Ishikawa (cell line): ENCODE data around the gene GARNL3.

Experiments used
- CEBPB ChIP-seq: IDR thresholded peaks from 2 replicates; pipeline ENCODE4 v1.6.1; 2012
- CREB1 ChIP-seq: IDR thresholded peaks from 2 replicates; pipeline ENCODE4 v1.6.1; 2012; ENCODE audit warnings: low read depth
- EGR1 ChIP-seq: IDR thresholded peaks from 2 replicates; pipeline ENCODE4 v1.6.1; 2012
- EP300 ChIP-seq: IDR thresholded peaks from 2 replicates; pipeline ENCODE4 v1.6.1; 2012; ENCODE audit warnings: borderline replicate concordance
- FOXM1 ChIP-seq: IDR thresholded peaks from 2 replicates; pipeline ENCODE4 v1.6.1; 2012; ENCODE audit warnings: low read depth, borderline replicate concordance
- NFIC ChIP-seq: IDR thresholded peaks from 2 replicates; pipeline ENCODE4 v1.6.1; 2012
- RAD21 ChIP-seq: IDR thresholded peaks from 2 replicates; pipeline ENCODE4 v1.6.1; 2012; ENCODE audit warnings: low read depth
- TAF1 ChIP-seq: IDR thresholded peaks from 2 replicates; pipeline ENCODE4 v1.6.1; 2012; ENCODE audit warnings: low read depth, mild to moderate bottlenecking
- TCF12 ChIP-seq: IDR thresholded peaks from 2 replicates; pipeline ENCODE4 v1.6.1; 2012; ENCODE audit warnings: low read depth
- TEAD4 ChIP-seq: IDR thresholded peaks from 2 replicates; pipeline ENCODE4 v1.6.1; 2012
- YY1 ChIP-seq: IDR thresholded peaks from 2 replicates; pipeline ENCODE4 v1.6.1; 2012; ENCODE audit warnings: low read depth
- ZBTB7A ChIP-seq: IDR thresholded peaks from 2 replicates; pipeline ENCODE4 v1.6.1; 2012; ENCODE audit warnings: low read depth
- TF ChIP-seq, protein P1 (sequence below): IDR thresholded peaks from 2 replicates; pipeline ENCODE4 v1.6.1; 2012; ENCODE audit warnings: low read depth, mild to moderate bottlenecking
- TF ChIP-seq, protein P2 (sequence below): IDR thresholded peaks from 2 replicates; pipeline ENCODE4 v1.6.1; 2012
- TF ChIP-seq, protein P3 (sequence below): IDR thresholded peaks from 2 replicates; pipeline ENCODE4 v1.6.1; 2012

GARNL3 gene

DNA sequence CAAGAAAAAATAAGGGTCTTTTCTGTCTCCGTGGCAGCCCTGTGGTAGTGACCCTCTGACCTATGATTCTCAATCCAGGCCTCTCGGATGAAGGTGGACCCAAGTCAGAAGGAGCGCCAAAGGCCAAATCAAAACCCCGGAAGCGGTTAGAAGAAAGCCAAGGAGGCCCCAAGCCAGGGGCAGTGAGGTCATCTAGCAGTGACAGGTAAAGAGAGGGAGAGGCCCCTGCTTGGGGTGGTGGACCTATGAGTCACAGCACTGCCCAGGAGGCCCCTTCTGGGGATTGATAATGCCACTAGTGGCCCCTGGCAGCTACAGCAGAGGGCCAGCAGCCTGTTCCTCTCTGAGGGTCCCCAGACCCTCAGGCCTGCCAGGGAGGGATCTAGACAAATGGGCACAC lies 126.0 kb downstream of the GARNL3 start:
- no peak for TF ChIP-seq ZBTB7A
- TF ChIP-seq TEAD4: no peak

DNA sequence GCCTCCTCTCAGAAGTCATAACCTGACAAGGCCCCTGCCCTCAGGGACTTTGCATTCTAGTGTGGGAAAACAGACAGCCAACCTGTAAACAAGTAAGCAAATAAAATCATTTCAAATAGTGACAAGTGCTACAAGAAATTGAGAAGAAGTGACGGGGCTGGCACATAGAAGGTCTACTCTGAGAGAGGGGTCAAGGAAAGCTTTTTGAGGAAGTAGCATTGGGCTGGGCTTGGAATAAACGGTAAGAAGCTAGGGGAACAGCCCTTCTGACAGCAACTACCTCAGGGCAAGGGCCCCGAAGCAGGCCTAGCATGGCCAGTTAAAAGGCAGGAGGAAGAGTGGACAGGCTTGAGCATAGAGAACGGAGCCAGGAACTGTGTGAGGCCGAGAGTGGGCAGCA lies 127.6 kb downstream of the GARNL3 start:
- TF ChIP-seq FOXM1 (no peak), YY1 (no peak), CEBPB (no peak), CREB1 (no peak), EP300 (no peak), TAF1 (no peak), EGR1 (no peak), NFIC (no peak), TEAD4 (no peak), RAD21 (no peak), ZBTB7A (no peak), TCF12 (no peak)
- TF ChIP-seq, protein P1, sequence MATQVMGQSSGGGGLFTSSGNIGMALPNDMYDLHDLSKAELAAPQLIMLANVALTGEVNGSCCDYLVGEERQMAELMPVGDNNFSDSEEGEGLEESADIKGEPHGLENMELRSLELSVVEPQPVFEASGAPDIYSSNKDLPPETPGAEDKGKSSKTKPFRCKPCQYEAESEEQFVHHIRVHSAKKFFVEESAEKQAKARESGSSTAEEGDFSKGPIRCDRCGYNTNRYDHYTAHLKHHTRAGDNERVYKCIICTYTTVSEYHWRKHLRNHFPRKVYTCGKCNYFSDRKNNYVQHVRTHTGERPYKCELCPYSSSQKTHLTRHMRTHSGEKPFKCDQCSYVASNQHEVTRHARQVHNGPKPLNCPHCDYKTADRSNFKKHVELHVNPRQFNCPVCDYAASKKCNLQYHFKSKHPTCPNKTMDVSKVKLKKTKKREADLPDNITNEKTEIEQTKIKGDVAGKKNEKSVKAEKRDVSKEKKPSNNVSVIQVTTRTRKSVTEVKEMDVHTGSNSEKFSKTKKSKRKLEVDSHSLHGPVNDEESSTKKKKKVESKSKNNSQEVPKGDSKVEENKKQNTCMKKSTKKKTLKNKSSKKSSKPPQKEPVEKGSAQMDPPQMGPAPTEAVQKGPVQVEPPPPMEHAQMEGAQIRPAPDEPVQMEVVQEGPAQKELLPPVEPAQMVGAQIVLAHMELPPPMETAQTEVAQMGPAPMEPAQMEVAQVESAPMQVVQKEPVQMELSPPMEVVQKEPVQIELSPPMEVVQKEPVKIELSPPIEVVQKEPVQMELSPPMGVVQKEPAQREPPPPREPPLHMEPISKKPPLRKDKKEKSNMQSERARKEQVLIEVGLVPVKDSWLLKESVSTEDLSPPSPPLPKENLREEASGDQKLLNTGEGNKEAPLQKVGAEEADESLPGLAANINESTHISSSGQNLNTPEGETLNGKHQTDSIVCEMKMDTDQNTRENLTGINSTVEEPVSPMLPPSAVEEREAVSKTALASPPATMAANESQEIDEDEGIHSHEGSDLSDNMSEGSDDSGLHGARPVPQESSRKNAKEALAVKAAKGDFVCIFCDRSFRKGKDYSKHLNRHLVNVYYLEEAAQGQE: no peak
- TF ChIP-seq, protein P2, sequence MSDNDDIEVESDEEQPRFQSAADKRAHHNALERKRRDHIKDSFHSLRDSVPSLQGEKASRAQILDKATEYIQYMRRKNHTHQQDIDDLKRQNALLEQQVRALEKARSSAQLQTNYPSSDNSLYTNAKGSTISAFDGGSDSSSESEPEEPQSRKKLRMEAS: no peak
- TF ChIP-seq, protein P3, sequence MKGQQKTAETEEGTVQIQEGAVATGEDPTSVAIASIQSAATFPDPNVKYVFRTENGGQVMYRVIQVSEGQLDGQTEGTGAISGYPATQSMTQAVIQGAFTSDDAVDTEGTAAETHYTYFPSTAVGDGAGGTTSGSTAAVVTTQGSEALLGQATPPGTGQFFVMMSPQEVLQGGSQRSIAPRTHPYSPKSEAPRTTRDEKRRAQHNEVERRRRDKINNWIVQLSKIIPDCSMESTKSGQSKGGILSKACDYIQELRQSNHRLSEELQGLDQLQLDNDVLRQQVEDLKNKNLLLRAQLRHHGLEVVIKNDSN: no peak

DNA sequence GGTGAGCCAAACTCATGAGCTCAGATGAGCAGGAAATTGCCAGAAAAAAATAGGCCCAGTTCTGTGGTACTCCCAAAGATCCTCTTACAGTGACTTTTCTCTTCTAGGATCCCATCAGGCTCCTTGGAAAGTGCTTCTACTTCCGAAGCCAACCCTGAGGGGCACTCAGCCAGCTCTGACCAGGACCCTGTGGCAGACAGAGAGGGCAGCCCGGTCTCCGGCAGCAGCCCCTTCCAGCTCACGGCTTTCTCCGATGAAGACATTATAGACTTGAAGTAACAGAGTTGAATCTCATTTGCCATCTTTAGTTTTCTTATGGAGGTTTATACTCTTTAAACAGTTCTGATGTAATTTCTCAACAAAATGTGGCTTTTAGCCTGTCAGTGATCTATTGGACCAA lies 128.4 kb downstream of the GARNL3 start:
- TF ChIP-seq, protein P3: no peak
- no peak for TF ChIP-seq NFIC

DNA sequence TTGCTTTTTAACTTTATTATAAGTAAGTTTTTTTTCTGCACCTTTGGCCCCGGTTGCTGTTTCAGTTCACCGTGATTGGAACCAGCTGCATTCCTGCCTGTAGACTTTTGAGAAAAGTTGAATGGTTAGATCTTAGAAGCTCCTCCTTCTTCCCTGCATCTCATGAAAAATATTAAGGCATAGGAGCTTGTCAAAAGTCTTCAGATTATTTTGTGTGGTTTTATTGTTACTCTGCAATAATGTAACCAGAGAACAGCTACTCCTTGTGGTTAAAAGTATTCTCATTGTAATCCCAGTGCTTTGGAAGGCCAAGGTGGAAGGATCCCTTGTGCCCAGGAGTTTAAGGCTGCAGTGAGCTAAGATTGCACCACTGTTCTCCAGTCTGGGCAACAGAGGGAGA lies 129.1 kb downstream of the GARNL3 start:
- TF ChIP-seq TAF1: no peak
- TF ChIP-seq EGR1: no peak
- TF ChIP-seq NFIC: no peak
- TF ChIP-seq, protein P2: no peak
- TF ChIP-seq RAD21: no peak
- TF ChIP-seq TEAD4: no peak
- no peak for TF ChIP-seq EP300
- TF ChIP-seq, protein P3: no peak
- TF ChIP-seq FOXM1: no peak
- TF ChIP-seq, protein P1: no peak
- no peak for TF ChIP-seq TCF12
- TF ChIP-seq ZBTB7A: no peak
- no peak for TF ChIP-seq CREB1
- no peak for TF ChIP-seq YY1
- TF ChIP-seq CEBPB: no peak

DNA sequence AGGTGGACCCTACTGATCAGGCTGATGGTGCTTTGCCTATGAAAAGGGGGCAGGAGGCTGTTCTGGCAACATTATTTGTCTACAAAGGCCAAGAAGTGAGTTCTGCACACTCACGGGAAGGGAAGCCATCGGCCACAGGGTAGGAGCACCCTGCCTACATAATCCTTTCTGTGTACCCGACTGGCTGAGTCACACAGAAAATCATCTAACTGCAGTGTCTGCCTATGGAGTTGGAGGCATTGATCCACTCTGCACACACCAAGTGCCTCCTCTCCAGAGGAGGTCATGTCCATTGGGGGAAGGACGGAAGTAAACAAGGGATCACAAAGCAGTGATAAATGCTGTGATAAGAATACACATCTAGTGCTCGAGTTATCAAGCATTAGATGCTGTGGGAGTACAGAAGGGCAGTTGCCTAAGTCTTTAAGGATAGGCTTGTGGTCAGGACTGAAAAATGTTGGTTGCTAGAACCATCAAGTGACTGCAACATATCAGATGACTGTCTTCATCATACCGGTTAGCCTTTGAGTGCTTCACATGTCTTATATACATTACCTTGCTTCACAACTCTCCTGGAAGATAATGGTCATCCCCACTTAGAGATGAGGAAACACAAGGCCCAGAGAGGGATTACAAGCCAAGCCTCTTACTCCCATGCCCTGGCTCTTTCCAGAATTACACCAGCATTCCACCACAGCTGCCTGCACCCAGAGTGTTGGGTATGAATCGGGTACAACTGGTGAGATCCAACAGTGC lies 131.1 kb downstream of the GARNL3 start:
- TF ChIP-seq ZBTB7A (no peak), EP300 (no peak), TCF12 (no peak), CREB1 (no peak), RAD21 (no peak), FOXM1 (no peak), NFIC (no peak), TEAD4 (no peak), TAF1 (no peak), YY1 (no peak)
- TF ChIP-seq, protein P3: no peak
- TF ChIP-seq, protein P2: no peak
